Measurements from ENCODE around the gene CNTLN. TPM values are rescaled to one million over a fixed set of nuclear protein-coding genes. Genes with fewer than 3 reads are reported as not detected.

CNTLN gene
- total RNA-seq, 1 donor from 2014 or later = 0.79 TPM

GRCh38 chr9:17291766-17292165 is 156.9 kb downstream of the CNTLN start:
- no peak overlapping the region for H3K4me3 ChIP-seq (ENCODE audit: low read depth, low read length)
- FAIRE-seq (no peak), DNase-seq (ENCODE audit: low read depth) (peak; percentile 25)
- TF ChIP-seq, protein P1, sequence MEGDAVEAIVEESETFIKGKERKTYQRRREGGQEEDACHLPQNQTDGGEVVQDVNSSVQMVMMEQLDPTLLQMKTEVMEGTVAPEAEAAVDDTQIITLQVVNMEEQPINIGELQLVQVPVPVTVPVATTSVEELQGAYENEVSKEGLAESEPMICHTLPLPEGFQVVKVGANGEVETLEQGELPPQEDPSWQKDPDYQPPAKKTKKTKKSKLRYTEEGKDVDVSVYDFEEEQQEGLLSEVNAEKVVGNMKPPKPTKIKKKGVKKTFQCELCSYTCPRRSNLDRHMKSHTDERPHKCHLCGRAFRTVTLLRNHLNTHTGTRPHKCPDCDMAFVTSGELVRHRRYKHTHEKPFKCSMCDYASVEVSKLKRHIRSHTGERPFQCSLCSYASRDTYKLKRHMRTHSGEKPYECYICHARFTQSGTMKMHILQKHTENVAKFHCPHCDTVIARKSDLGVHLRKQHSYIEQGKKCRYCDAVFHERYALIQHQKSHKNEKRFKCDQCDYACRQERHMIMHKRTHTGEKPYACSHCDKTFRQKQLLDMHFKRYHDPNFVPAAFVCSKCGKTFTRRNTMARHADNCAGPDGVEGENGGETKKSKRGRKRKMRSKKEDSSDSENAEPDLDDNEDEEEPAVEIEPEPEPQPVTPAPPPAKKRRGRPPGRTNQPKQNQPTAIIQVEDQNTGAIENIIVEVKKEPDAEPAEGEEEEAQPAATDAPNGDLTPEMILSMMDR (IDR thresholded peaks at IDR 0.05; ENCODE audit: insufficient read depth, low read length, severe bottlenecking) = no peak
- H3K27me3 ChIP-seq (ENCODE audit: control insufficient read depth, insufficient read depth, low read length) = no peaks in the 10 kb centered on the region
- H3K36me3 ChIP-seq (ENCODE audit: control insufficient read depth, insufficient read depth, low read length) = no peaks in the 10 kb centered on the region

DNA sequence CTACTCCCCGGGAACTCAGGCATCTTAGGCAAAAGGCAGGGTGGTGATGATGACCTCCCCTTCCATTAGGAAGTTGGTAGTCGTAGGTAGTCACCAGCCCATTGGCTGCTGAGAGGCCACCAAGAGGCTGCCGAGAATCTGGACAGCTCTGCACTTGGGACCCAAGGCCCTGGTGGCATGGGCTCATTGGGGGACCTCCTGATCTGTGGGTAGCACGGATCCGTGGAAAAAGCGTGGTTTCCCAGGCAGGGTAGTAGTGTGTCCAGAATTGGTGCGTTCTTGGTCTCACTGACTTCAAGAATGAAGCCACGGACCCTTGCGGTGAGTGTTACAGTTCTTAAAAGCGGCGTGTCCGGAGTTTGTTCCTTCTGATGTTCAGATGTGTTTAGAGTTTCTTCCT is 158.8 kb downstream of the CNTLN start:
- DNase-seq (ENCODE audit: low read depth) (no peak), FAIRE-seq (no peak)
- Histone ChIP-seq H3K36me3 (ENCODE audit: control insufficient read depth, insufficient read depth, low read length) (no peaks in the 10 kb centered on the region), H3K27me3 (ENCODE audit: control insufficient read depth, insufficient read depth, low read length) (no peaks in the 10 kb centered on the region), H3K4me3 (ENCODE audit: low read depth, low read length) (no peak overlapping the region)
- TF ChIP-seq, protein P1 (IDR thresholded peaks at IDR 0.05; ENCODE audit: insufficient read depth, low read length, severe bottlenecking) = no peak

DNA sequence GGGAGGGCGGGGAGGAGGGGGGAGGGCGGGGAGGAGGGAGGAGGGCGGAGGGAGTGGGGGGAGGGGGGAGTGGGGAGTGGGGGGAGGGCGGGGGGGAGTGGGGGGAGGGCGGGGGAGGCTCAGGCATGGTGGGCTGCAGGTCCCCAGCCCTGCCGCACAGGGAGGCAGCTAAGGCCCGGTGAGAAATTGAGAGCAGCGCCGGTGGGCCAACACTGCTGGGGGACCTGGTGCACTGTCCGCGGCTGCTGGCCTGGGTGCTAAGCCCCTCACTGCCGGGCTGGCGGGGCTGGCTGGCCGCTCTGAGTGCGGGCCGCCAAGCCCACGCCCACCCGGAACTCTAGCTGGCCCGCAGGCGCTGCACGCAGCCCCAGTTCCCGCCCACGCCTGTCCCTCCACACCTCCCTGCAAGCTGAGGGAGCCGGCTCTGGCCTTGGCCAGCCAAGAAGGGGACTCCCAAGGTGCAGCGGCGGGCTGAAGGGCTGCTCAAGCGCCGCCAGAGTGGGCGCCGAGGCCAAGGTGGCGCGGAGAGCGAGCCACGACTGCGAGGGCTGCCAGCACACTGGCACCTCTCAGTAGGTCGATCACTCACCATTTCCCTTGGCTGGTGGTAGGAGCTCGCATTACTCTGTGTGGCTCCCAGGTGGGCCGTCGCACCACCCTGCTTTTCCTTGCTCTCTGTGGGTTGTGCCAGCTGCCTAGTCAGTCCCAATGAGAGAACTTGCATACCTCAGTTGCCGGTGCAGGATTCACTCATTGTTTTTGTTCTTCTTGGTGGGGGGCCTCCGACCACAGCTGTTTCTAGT is 160.2 kb downstream of the CNTLN start:
- H3K36me3 ChIP-seq (ENCODE audit: control insufficient read depth, insufficient read depth, low read length) = no peaks in the 10 kb centered on the region
- no peaks in the 10 kb centered on the region for H3K27me3 ChIP-seq (ENCODE audit: control insufficient read depth, insufficient read depth, low read length)
- TF ChIP-seq, protein P1 (IDR thresholded peaks at IDR 0.05; ENCODE audit: insufficient read depth, low read length, severe bottlenecking) = no peak
- FAIRE-seq = no peak
- H3K4me3 ChIP-seq (ENCODE audit: low read depth, low read length) = no peak overlapping the region
- no peak for DNase-seq (ENCODE audit: low read depth)

- no peak for FAIRE-seq
- TF ChIP-seq, protein P1 (IDR thresholded peaks at IDR 0.05; ENCODE audit: insufficient read depth, low read length, severe bottlenecking) = no peak
- no peak for DNase-seq (ENCODE audit: low read depth)
- H3K4me3 ChIP-seq (ENCODE audit: low read depth, low read length) = no peak overlapping the region
- H3K27me3 ChIP-seq (ENCODE audit: control insufficient read depth, insufficient read depth, low read length) = no peaks in the 10 kb centered on the region
- H3K36me3 ChIP-seq (ENCODE audit: control insufficient read depth, insufficient read depth, low read length) = no peaks in the 10 kb centered on the region
These were observed 180.5 kb downstream of the CNTLN start for GRCh38 chr9:17315341-17315740.

- Histone ChIP-seq H3K4me3 (ENCODE audit: low read depth, low read length) (no peak overlapping the region), H3K36me3 (ENCODE audit: control insufficient read depth, insufficient read depth, low read length) (no peaks in the 10 kb centered on the region), H3K27me3 (ENCODE audit: control insufficient read depth, insufficient read depth, low read length) (no peaks in the 10 kb centered on the region)
- no peak for FAIRE-seq
- TF ChIP-seq, protein P1 (IDR thresholded peaks at IDR 0.05; ENCODE audit: insufficient read depth, low read length, severe bottlenecking) = no peak
- DNase-seq (ENCODE audit: low read depth) = peak; percentile 3
These were observed 184.0 kb downstream of the CNTLN start for GRCh38 chr9:17318821-17319320.

Data from bronchial epithelial cell (primary cell).